Neural cell (in vitro differentiated cells): ENCODE data around the gene ABCC9. TPM values are rescaled to one million over a fixed set of nuclear protein-coding genes. Genes with fewer than 3 reads are reported as not detected.

ENCODE experiments used
- H2AFZ ChIP-seq: fragments of 200-600, 300-800 bp; sonication (generic), shearing (Covaris generic); 2 replicates; pipeline ENCODE4 v1.6.0; 2014; ENCODE audit warnings: low read depth, mild to moderate bottlenecking, antibody characterized with exemption, low read length, moderate library complexity
- H3F3A ChIP-seq: fragments of 200-600 bp; shearing (Covaris generic); 2 replicates; pipeline ENCODE4 v1.6.1; 2016; ENCODE audit warnings: mild to moderate bottlenecking, moderate library complexity, mixed read lengths, antibody characterized with exemption, low read length; ENCODE audit not compliant: insufficient read depth, poor library complexity, severe bottlenecking
- H3K27ac ChIP-seq: fragments of 200-600, 300-800 bp; sonication (generic), shearing (Covaris generic); 2 replicates; pipeline ENCODE4 v1.5.1; 2014; ENCODE audit warnings: mild to moderate bottlenecking, low read length, moderate library complexity
- H3K27me3 ChIP-seq: fragments of 300-800, 200-600 bp; sonication (generic), shearing (Covaris generic); 2 replicates; pipeline ENCODE4 v1.6.0; 2014; ENCODE audit warnings: mild to moderate bottlenecking, low read depth, low read length, moderate library complexity; ENCODE audit not compliant: insufficient read depth
- H3K36me3 ChIP-seq: fragments of 300-800, 200-600 bp; sonication (generic), shearing (Covaris generic); 2 replicates; pipeline ENCODE4 v1.5.1; 2014; ENCODE audit warnings: mild to moderate bottlenecking, antibody characterized with exemption, low read length, moderate library complexity; ENCODE audit not compliant: insufficient read depth
- H3K4me2 ChIP-seq: fragments of 300-800, 200-600 bp; sonication (generic), shearing (Covaris generic); 2 replicates; pipeline ENCODE4 v1.6.0; 2014; ENCODE audit warnings: mild to moderate bottlenecking, low read length
- H3K4me3 ChIP-seq: fragments of 300-800, 200-600 bp; sonication (generic), shearing (Covaris generic); 2 replicates; pipeline ENCODE4 v1.5.1; 2014; ENCODE audit warnings: mild to moderate bottlenecking, low read length, moderate library complexity
- H3K79me2 ChIP-seq: fragments of 200-600 bp; shearing (Covaris generic); replicated peaks from 2 replicates; pipeline ENCODE4 v1.6.0; 2014; ENCODE audit warnings: mild to moderate bottlenecking, low read length, moderate library complexity; ENCODE audit not compliant: insufficient read depth
- H3K9ac ChIP-seq: fragments of 300-800, 200-600 bp; sonication (generic), shearing (Covaris generic); 2 replicates; pipeline ENCODE4 v1.6.1; 2016; ENCODE audit warnings: mild to moderate bottlenecking, low read length, mixed read lengths
- H3K9me2 ChIP-seq: fragments of 200-600 bp; shearing (Covaris generic); 2 replicates; pipeline ENCODE4 v1.6.1; 2016; ENCODE audit warnings: mild to moderate bottlenecking, low read length, mixed read lengths; ENCODE audit not compliant: insufficient read depth
- H3K9me3 ChIP-seq: fragments of 200-600, 300-800 bp; sonication (generic), shearing (Covaris generic); 2 replicates; pipeline ENCODE4 v1.6.1; 2016; ENCODE audit warnings: mild to moderate bottlenecking, mixed run types, low read length, moderate library complexity, mixed read lengths
- H4K20me1 ChIP-seq: fragments of 200-600 bp; shearing (Covaris generic); 2 replicates; pipeline ENCODE4 v1.6.1; 2016; ENCODE audit warnings: mild to moderate bottlenecking, mixed run types; ENCODE audit not compliant: insufficient read depth
- EP300 ChIP-seq: fragments of 450-650 bp; conservative IDR thresholded peaks from 2 replicates; pipeline ENCODE4 v1.6.1; 2014; ENCODE audit warnings: antibody characterized with exemption, mild to moderate bottlenecking, moderate library complexity; ENCODE audit not compliant: poor library complexity, severe bottlenecking
- EZH2 ChIP-seq: fragments of 200-600, 300-800 bp; shearing (Covaris generic), sonication (generic); IDR thresholded peaks from 2 replicates; pipeline ENCODE4 v1.6.1; 2014; ENCODE audit warnings: antibody characterized with exemption, low read length, borderline replicate concordance, mild to moderate bottlenecking; ENCODE audit not compliant: insufficient read depth, poor library complexity, severe bottlenecking
- MXI1 ChIP-seq: fragments of 450-650 bp; conservative IDR thresholded peaks from 2 replicates; pipeline ENCODE4 v1.6.1; 2014; ENCODE audit warnings: antibody characterized with exemption, mild to moderate bottlenecking; ENCODE audit not compliant: poor library complexity, severe bottlenecking
- POLR2AphosphoS5 ChIP-seq: IDR thresholded peaks from 2 replicates; pipeline ENCODE4 v1.6.1; 2012
- RAD21 ChIP-seq: fragments of 450-650 bp; conservative IDR thresholded peaks from 2 replicates; pipeline ENCODE4 v1.6.1; 2014; ENCODE audit warnings: antibody characterized with exemption, mild to moderate bottlenecking, moderate library complexity
- SMC3 ChIP-seq: fragments of 450-650 bp; conservative IDR thresholded peaks from 2 replicates; pipeline ENCODE4 v1.6.1; 2014; ENCODE audit warnings: antibody characterized with exemption, mild to moderate bottlenecking, moderate library complexity; ENCODE audit not compliant: poor library complexity
- TAF1 ChIP-seq: IDR thresholded peaks from 2 replicates; pipeline ENCODE4 v1.6.1; 2012; ENCODE audit warnings: low read depth
- polyA plus RNA-seq: library from polyadenylated mRNA; depleted of rRNA; stranded (reverse); fragments of >200 nt; gene quantifications from 2 replicates; pipeline ENCODE4 v1.2.3, GENCODE V29; 2014
- TF ChIP-seq, protein P1 (sequence below): IDR thresholded peaks from 2 replicates; pipeline ENCODE4 v1.6.1; 2012; ENCODE audit warnings: borderline replicate concordance
- TF ChIP-seq, protein P2 (sequence below): fragments of 450-650 bp; IDR thresholded peaks from 2 replicates; pipeline ENCODE4 v1.5.1; 2014; ENCODE audit warnings: antibody characterized with exemption, mild to moderate bottlenecking, moderate library complexity; ENCODE audit not compliant: poor library complexity, severe bottlenecking

ABCC9 gene
- polyA plus RNA-seq, 1 donor from 2014 or later, result 0.32 TPM

DNA sequence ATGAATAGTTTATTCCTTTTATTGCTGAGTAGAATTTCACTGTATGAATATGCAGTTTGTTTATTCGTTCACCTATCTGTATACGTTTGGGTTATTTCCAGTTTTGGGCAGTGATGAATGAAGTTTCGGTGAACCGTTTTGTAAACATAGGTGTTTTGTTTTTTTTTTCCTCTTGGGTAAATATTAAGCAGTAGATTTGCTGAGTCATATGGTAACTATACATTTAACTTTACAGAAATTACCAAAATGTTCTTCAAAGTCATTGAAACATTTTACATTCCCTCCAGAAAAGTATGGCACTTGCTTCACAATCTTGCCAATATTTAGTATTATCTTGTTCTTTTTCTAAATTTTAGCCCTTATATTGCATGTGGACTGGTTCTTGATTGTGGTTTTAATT lies 3.8 kb upstream of the ABCC9 start:
- H2AFZ ChIP-seq, result no peak overlapping the region
- no peak overlapping the region for H3K27ac ChIP-seq
- no peak overlapping the region for H3K9ac ChIP-seq
- TF ChIP-seq, protein P1, sequence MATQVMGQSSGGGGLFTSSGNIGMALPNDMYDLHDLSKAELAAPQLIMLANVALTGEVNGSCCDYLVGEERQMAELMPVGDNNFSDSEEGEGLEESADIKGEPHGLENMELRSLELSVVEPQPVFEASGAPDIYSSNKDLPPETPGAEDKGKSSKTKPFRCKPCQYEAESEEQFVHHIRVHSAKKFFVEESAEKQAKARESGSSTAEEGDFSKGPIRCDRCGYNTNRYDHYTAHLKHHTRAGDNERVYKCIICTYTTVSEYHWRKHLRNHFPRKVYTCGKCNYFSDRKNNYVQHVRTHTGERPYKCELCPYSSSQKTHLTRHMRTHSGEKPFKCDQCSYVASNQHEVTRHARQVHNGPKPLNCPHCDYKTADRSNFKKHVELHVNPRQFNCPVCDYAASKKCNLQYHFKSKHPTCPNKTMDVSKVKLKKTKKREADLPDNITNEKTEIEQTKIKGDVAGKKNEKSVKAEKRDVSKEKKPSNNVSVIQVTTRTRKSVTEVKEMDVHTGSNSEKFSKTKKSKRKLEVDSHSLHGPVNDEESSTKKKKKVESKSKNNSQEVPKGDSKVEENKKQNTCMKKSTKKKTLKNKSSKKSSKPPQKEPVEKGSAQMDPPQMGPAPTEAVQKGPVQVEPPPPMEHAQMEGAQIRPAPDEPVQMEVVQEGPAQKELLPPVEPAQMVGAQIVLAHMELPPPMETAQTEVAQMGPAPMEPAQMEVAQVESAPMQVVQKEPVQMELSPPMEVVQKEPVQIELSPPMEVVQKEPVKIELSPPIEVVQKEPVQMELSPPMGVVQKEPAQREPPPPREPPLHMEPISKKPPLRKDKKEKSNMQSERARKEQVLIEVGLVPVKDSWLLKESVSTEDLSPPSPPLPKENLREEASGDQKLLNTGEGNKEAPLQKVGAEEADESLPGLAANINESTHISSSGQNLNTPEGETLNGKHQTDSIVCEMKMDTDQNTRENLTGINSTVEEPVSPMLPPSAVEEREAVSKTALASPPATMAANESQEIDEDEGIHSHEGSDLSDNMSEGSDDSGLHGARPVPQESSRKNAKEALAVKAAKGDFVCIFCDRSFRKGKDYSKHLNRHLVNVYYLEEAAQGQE, result no peak
- TF ChIP-seq TAF1 (no peak), MXI1 (no peak), RAD21 (no peak)
- TF ChIP-seq, protein P2, sequence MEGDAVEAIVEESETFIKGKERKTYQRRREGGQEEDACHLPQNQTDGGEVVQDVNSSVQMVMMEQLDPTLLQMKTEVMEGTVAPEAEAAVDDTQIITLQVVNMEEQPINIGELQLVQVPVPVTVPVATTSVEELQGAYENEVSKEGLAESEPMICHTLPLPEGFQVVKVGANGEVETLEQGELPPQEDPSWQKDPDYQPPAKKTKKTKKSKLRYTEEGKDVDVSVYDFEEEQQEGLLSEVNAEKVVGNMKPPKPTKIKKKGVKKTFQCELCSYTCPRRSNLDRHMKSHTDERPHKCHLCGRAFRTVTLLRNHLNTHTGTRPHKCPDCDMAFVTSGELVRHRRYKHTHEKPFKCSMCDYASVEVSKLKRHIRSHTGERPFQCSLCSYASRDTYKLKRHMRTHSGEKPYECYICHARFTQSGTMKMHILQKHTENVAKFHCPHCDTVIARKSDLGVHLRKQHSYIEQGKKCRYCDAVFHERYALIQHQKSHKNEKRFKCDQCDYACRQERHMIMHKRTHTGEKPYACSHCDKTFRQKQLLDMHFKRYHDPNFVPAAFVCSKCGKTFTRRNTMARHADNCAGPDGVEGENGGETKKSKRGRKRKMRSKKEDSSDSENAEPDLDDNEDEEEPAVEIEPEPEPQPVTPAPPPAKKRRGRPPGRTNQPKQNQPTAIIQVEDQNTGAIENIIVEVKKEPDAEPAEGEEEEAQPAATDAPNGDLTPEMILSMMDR, result no peak
- H3K9me3 ChIP-seq, result peaks cover 5% of the 10 kb centered on the region
- no peak overlapping the region for H3K4me3 ChIP-seq
- H3K79me2 ChIP-seq, result no peaks in the 10 kb centered on the region
- no peak overlapping the region for H3K4me2 ChIP-seq
- no peaks in the 10 kb centered on the region for H3K9me2 ChIP-seq
- H4K20me1 ChIP-seq, result no peaks in the 10 kb centered on the region
- no peaks in the 10 kb centered on the region for H3K36me3 ChIP-seq
- no peaks in the 10 kb centered on the region for H3F3A ChIP-seq
- H3K27me3 ChIP-seq, result peaks cover 27% of the 10 kb centered on the region

DNA sequence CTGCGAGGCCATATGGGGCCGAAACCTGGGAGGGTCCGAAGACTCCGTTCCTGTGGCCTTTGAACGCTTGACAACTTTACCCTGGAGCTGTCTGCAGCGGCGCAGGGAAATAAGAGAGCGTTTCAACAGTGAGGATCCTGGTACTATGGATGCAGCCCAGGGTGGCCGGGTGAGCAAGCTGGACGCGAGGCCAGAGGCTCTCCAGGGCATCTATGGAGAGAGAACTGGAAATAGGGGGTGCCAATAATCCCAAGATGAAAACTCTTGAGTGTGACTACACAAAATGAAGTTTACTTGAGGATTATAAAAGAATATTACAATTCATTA lies 1.1 kb upstream of the ABCC9 start:
- TF ChIP-seq TAF1 (no peak), POLR2AphosphoS5 (no peak), MXI1 (no peak), EP300 (no peak), RAD21 (no peak), SMC3 (no peak), EZH2 (no peak)
- TF ChIP-seq, protein P1, result no peak
- TF ChIP-seq, protein P2, result no peak
- H2AFZ ChIP-seq, result no peak overlapping the region
- peaks cover 40% of the 10 kb centered on the region for H3K27me3 ChIP-seq
- H3K79me2 ChIP-seq, result no peaks in the 10 kb centered on the region
- no peak overlapping the region for H3K4me3 ChIP-seq
- H4K20me1 ChIP-seq, result no peaks in the 10 kb centered on the region
- no peaks in the 10 kb centered on the region for H3K9me2 ChIP-seq
- no peak overlapping the region for H3K27ac ChIP-seq
- no peaks in the 10 kb centered on the region for H3K36me3 ChIP-seq
- no peak overlapping the region for H3K9ac ChIP-seq
- no peak overlapping the region for H3K4me2 ChIP-seq
- H3F3A ChIP-seq, result no peaks in the 10 kb centered on the region
- H3K9me3 ChIP-seq, result peaks cover 5% of the 10 kb centered on the region
